Activated T-helper 17 cell treated with anti-CD3 and anti-CD28 coated beads, Interleukin-2, amount 50 U/mL, for 72 hours (primary cell): ENCODE measurements around the gene ATOH7. TPM values are rescaled to one million over a fixed set of nuclear protein-coding genes. Genes with fewer than 3 reads are reported as not detected.
"Not testable (repeated sequence)": the region's sequence is repeated elsewhere in the genome, so short reads cannot be mapped to it uniquely, and the experiment has no call there.

Experiments
- ATAC-seq: fragments of 150-1000 bp; cut with Tn5 transposase; replicated peaks from 2 replicates; pipeline ENCODE4 v1.10.0; 2021; ENCODE audit warnings: mild to moderate bottlenecking, moderate library complexity
- H3K27ac Mint-ChIP-seq: one replicate; pipeline ENCODE4 v1.8.0; 2022; ENCODE audit warnings: mixed read lengths
- H3K27me3 Mint-ChIP-seq: one replicate; pipeline ENCODE4 v1.8.0; 2022; ENCODE audit warnings: mixed read lengths
- H3K36me3 Mint-ChIP-seq: one replicate; pipeline ENCODE4 v1.8.0; 2022; ENCODE audit warnings: low read depth, mild to moderate bottlenecking, mixed read lengths
- H3K4me1 Mint-ChIP-seq: one replicate; pipeline ENCODE4 v1.8.0; 2022; ENCODE audit warnings: mixed read lengths
- H3K4me3 Mint-ChIP-seq: one replicate; pipeline ENCODE4 v1.8.0; 2022; ENCODE audit warnings: mild to moderate bottlenecking, mixed read lengths
- H3K9me3 Mint-ChIP-seq: one replicate; pipeline ENCODE4 v1.8.0; 2022; ENCODE audit warnings: mixed read lengths
- total RNA-seq, 2 donors: library from RNA; stranded (reverse); gene quantifications; one replicate each; pipeline ENCODE4 v1.2.3, GENCODE V29; 2022

Gene ATOH7
- total RNA-seq, 2 donors from 2014 or later: not detected

DNA sequence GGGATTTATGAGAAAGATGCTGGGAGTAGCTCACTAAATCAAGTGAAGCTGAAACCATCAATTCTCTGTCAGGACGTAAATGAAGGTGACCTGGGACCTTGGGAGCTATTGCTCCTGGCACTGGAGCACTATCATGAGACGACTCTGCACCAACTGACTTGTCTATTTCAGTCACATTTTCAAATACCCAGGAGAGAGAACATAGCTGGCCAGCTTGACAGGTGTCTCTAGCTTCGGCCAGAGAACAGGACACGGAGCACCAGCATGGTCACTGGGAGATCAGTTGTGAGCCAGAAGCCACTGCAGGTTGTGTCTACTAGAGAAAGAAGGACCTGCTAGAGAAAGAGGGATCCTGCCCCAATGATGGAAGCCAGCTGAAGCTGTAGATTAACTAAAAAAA is 17.4 kb upstream of the ATOH7 start:
- Mint-ChIP-seq H3K4me1 (no peaks in the 10 kb centered on the region), H3K4me3 (no peak overlapping the region), H3K27me3 (no peaks in the 10 kb centered on the region), H3K36me3 (no peaks in the 10 kb centered on the region), H3K27ac (no peak overlapping the region), H3K9me3 (no peaks in the 10 kb centered on the region)
- ATAC-seq: no peak

DNA sequence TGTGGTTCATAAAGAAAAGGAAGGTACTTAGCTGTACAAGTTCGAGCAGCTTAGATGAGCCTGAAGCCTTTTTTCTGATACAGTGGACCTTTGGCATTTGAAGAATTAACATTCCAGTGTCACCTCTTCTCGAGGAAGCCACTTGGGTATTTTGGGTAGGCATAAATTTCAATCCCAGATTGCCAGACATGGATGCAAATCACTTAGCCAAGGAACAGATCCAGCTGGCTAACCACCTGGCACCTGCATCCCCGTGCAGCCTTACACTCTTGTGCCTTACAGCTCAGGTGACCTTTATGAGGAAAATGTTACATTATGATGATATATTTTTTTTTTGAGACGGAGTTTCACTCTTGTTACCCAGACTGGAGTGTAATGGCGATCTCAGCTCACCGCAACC is 16.0 kb upstream of the ATOH7 start:
- no peak for ATAC-seq
- Mint-ChIP-seq H3K27ac (no peak overlapping the region), H3K4me1 (no peaks in the 10 kb centered on the region), H3K9me3 (no peaks in the 10 kb centered on the region), H3K36me3 (no peaks in the 10 kb centered on the region), H3K4me3 (no peak overlapping the region), H3K27me3 (no peaks in the 10 kb centered on the region)

- H3K4me1 Mint-ChIP-seq, H3K9me3 Mint-ChIP-seq, ATAC-seq, H3K4me3 Mint-ChIP-seq, H3K27ac Mint-ChIP-seq, H3K27me3 Mint-ChIP-seq, H3K36me3 Mint-ChIP-seq: not testable (repeated sequence)
These were observed 14.5 kb upstream of the ATOH7 start for GRCh38 chr10:68246397-68246796.

- no peak overlapping the region for H3K4me3 Mint-ChIP-seq
- H3K9me3 Mint-ChIP-seq: no peaks in the 10 kb centered on the region
- no peaks in the 10 kb centered on the region for H3K4me1 Mint-ChIP-seq
- no peak for ATAC-seq
- no peak overlapping the region for H3K27ac Mint-ChIP-seq
- no peaks in the 10 kb centered on the region for H3K36me3 Mint-ChIP-seq
- no peaks in the 10 kb centered on the region for H3K27me3 Mint-ChIP-seq
These were observed 10.1 kb upstream of the ATOH7 start for GRCh38 chr10:68242051-68242450.

GRCh38 chr10:68239596-68240150 is 7.8 kb upstream of the ATOH7 start:
- Mint-ChIP-seq H3K4me1 (no peaks in the 10 kb centered on the region), H3K27me3 (no peaks in the 10 kb centered on the region), H3K27ac (no peak overlapping the region), H3K36me3 (no peaks in the 10 kb centered on the region), H3K4me3 (no peak overlapping the region), H3K9me3 (no peaks in the 10 kb centered on the region)
- no peak for ATAC-seq

DNA sequence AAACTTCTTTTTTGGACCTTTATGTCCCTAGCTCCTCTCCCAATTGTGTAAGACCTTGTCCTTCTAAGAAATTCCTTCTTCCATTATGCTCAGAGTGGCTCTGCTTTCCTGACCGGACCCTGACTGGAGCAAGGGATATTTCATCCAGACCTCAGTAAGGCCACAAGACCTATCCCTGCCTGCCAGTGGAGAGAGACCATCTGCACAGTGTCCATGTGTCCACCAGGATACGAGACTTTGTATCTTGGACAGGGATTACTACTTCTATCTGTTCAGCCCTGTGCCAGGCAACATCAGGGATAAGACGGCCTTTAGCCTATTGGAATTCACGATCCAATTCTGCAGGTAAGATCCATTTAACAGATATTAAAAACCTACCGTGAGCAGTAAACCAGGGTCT is 7.2 kb upstream of the ATOH7 start:
- no peaks in the 10 kb centered on the region for H3K9me3 Mint-ChIP-seq
- no peaks in the 10 kb centered on the region for H3K36me3 Mint-ChIP-seq
- H3K4me1 Mint-ChIP-seq: no peaks in the 10 kb centered on the region
- H3K27me3 Mint-ChIP-seq: no peaks in the 10 kb centered on the region
- H3K4me3 Mint-ChIP-seq: no peak overlapping the region
- ATAC-seq: no peak
- no peak overlapping the region for H3K27ac Mint-ChIP-seq

DNA sequence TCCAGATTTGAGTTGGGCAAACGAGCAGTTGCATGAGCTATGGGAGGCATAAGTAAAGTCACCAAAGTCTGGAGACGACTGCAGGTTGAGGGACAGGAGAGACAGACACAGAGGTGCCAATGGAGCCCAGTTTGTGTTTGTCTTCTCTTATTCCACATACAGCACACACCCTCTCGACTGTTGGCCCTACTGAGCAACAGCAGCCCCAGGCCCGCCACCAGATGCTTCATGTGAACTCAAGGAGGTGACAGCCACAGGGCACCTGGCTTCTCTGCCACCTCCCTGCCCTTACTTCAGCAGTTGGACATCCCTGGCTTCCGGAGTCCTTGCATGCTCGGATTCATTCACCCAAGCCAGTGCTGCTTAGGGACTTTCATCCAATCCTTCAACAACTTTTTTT is 6.5 kb upstream of the ATOH7 start:
- Mint-ChIP-seq H3K4me1 (no peaks in the 10 kb centered on the region), H3K27me3 (peaks cover 3% of the 10 kb centered on the region)
- ATAC-seq: no peak

GRCh38 chr10:68237173-68237572 is 5.3 kb upstream of the ATOH7 start:
- no peak for ATAC-seq
- Mint-ChIP-seq H3K9me3 (no peaks in the 10 kb centered on the region), H3K4me3 (no peak overlapping the region), H3K36me3 (no peaks in the 10 kb centered on the region), H3K27me3 (peaks cover 10% of the 10 kb centered on the region), H3K4me1 (no peaks in the 10 kb centered on the region), H3K27ac (no peak overlapping the region)

More for the DNA sequence above, 6.5 kb upstream of the ATOH7 start:
- Mint-ChIP-seq H3K4me3 (no peak overlapping the region), H3K9me3 (no peaks in the 10 kb centered on the region), H3K27ac (no peak overlapping the region), H3K36me3 (no peaks in the 10 kb centered on the region)

DNA sequence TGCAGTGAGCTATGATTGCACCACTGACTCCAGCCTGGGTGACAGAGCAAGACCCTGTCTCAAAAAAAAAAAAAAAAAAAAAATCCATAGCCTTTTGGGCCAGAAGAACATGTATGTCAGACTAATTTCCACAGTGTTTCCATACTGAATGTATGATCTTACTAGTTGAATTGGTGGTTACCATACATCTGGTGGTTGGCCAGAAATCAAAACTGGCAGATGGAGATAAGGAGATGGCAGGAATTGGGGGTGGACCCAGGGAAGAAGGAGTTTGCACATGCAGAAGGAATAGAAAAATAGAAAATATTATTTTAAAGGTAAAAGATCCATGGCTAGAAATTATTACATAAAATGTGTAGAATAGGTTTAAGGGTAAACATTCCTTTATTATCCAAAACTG is 3.7 kb upstream of the ATOH7 start:
- Mint-ChIP-seq H3K4me3 (no peak overlapping the region), H3K27me3 (peaks cover 19% of the 10 kb centered on the region), H3K4me1 (no peaks in the 10 kb centered on the region), H3K27ac (no peak overlapping the region), H3K9me3 (no peaks in the 10 kb centered on the region), H3K36me3 (no peaks in the 10 kb centered on the region)
- ATAC-seq: no peak

DNA sequence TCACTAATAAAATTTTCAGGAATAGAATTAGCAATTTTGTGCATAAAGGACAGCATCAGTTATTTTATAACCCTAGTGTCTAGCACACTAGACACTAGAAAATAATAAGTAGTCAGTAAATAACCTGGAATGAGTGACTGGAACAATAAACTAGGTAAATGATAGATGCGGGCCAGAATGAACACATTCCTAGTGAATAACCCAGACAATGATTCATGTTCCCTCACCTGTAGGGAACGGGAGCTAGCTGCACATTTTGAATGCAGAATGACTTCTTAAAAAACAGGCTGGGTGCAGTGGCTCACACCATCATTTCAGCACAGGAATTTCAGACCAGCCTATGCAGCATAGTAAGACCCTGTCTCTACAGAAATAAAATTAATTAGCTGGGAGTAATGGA is 3.2 kb upstream of the ATOH7 start:
- no peak overlapping the region for H3K27ac Mint-ChIP-seq
- H3K4me1 Mint-ChIP-seq: no peaks in the 10 kb centered on the region
- H3K36me3 Mint-ChIP-seq: no peaks in the 10 kb centered on the region
- no peak overlapping the region for H3K4me3 Mint-ChIP-seq
- no peak for ATAC-seq
- no peaks in the 10 kb centered on the region for H3K9me3 Mint-ChIP-seq
- peaks cover 19% of the 10 kb centered on the region for H3K27me3 Mint-ChIP-seq

GRCh38 chr10:68233046-68233445 is 1.1 kb upstream of the ATOH7 start:
- no peak overlapping the region for H3K27ac Mint-ChIP-seq
- no peaks in the 10 kb centered on the region for H3K4me1 Mint-ChIP-seq
- no peak for ATAC-seq
- no peaks in the 10 kb centered on the region for H3K9me3 Mint-ChIP-seq
- peaks cover 23% of the 10 kb centered on the region for H3K27me3 Mint-ChIP-seq
- H3K4me3 Mint-ChIP-seq: no peak overlapping the region
- no peaks in the 10 kb centered on the region for H3K36me3 Mint-ChIP-seq

GRCh38 chr10:68231106-68231816 is 652 bp downstream of the ATOH7 start:
- peaks cover 23% of the 10 kb centered on the region for H3K27me3 Mint-ChIP-seq
- ATAC-seq: peak; percentile 91
- H3K36me3 Mint-ChIP-seq: no peaks in the 10 kb centered on the region
- no peak overlapping the region for H3K27ac Mint-ChIP-seq
- H3K4me3 Mint-ChIP-seq: peak overlapping the region; percentile 74
- no peaks in the 10 kb centered on the region for H3K9me3 Mint-ChIP-seq
- no peaks in the 10 kb centered on the region for H3K4me1 Mint-ChIP-seq

DNA sequence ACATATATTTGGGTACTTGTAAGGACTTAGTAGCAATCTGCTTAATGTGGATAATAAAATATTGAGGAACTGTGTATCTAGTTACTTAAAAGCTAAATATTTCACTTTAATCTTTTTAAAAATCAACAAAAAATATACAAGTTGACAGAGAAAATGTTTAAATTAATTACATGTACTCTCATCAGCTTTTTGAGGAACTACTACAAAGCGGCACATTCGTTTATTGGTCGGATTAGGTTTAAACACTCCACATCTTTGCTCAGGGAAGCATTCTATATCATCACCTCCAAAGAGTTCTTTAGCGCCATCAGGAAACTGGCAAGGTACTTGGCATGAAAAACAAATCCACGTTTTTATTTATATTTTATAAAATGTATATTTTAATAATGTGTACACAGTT is 1.6 kb downstream of the ATOH7 start:
- Mint-ChIP-seq H3K4me1 (no peaks in the 10 kb centered on the region), H3K4me3 (peak overlapping the region; percentile 74), H3K27me3 (peaks cover 23% of the 10 kb centered on the region), H3K27ac (no peak overlapping the region), H3K36me3 (no peaks in the 10 kb centered on the region), H3K9me3 (no peaks in the 10 kb centered on the region)
- no peak for ATAC-seq

DNA sequence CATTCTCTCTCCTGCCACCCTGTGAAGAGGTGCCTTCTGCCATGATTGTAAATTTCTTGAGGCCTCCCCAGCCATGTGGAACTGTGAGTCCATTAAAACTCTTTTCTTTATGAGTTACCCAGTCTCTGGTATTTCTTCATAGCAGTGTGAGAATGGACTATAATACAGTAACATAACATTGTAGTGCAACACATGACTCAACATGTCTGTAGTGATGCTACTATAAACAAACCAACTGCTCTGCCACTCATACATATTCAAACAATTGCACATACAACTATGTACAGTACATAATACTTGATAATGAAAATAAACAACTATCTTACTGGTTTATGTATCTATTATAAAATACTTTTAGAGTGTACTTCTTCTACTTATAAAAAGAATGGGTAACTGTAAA is 7.1 kb downstream of the ATOH7 start:
- no peaks in the 10 kb centered on the region for H3K9me3 Mint-ChIP-seq
- peaks cover 7% of the 10 kb centered on the region for H3K27me3 Mint-ChIP-seq
- no peaks in the 10 kb centered on the region for H3K36me3 Mint-ChIP-seq
- no peak overlapping the region for H3K4me3 Mint-ChIP-seq
- ATAC-seq: no peak
- no peaks in the 10 kb centered on the region for H3K4me1 Mint-ChIP-seq
- H3K27ac Mint-ChIP-seq: no peak overlapping the region

GRCh38 chr10:68223535-68224165 is 8.3 kb downstream of the ATOH7 start:
- H3K4me3 Mint-ChIP-seq: no peak overlapping the region
- H3K27ac Mint-ChIP-seq: no peak overlapping the region
- H3K36me3 Mint-ChIP-seq: no peaks in the 10 kb centered on the region
- H3K27me3 Mint-ChIP-seq: peaks cover 3% of the 10 kb centered on the region
- no peaks in the 10 kb centered on the region for H3K9me3 Mint-ChIP-seq
- no peaks in the 10 kb centered on the region for H3K4me1 Mint-ChIP-seq
- no peak for ATAC-seq
